Gastroesophageal sphincter (tissue), 3 donors: ENCODE measurements around the gene HS1BP3.

Source experiments
- CTCF ChIP-seq, 4 experiments: fragments of 200-600 bp in 2 of 4; fragments of 450-650 bp in 2 of 4; sonication (generic) in 1 of 4; IDR thresholded peaks; one replicate each; pipeline ENCODE4 v1.5.1; 2017 to 2019; ENCODE audit warnings: antibody characterized with exemption in 4 of 4, mild to moderate bottlenecking in 2 of 4, moderate library complexity in 2 of 4
- POLR2A ChIP-seq, 2 donors: fragments of 450-650 bp; IDR thresholded peaks; one replicate each; pipeline ENCODE4 v1.6.1; 2017; ENCODE audit warnings: antibody characterized with exemption in 2 of 2, mild to moderate bottlenecking in 2 of 2, moderate library complexity in 1 of 2
- POLR2AphosphoS5 ChIP-seq: sonication (generic); formaldehyde crosslinking; IDR thresholded peaks from one replicate; pipeline ENCODE4 v1.6.1; 2017; ENCODE audit warnings: antibody characterized with exemption

- TF ChIP-seq CTCF (IDR thresholded peaks at IDR 0.05) (no peak), POLR2AphosphoS5 (no peak), POLR2A (IDR thresholded peaks at IDR 0.05) (no peak)
Observed at GRCh38 chr2:20687260-20687832, 36.4 kb upstream of the HS1BP3 start.
